Myocyte (in vitro differentiated cells): ENCODE results near the gene LAMTOR2. TPM values are rescaled to one million over a fixed set of nuclear protein-coding genes. Genes with fewer than 3 reads are reported as not detected.
"Not testable (repeated sequence)": the region's sequence is repeated elsewhere in the genome, so short reads cannot be mapped to it uniquely, and the experiment has no call there.

ENCODE experiments used
- DNase-seq: peaks from one replicate; pipeline ENCODE4 v3.0.0-alpha.2; 2012; ENCODE audit warnings: low read depth
- total RNA-seq: library from RNA; depleted of rRNA; stranded (reverse); fragments of >200 nt; gene quantifications from 2 replicates; pipeline ENCODE4 v1.2.3, GENCODE V29; 2014

LAMTOR2 gene
- total RNA-seq, 1 donor from 2014 or later = 51.4 TPM

DNA sequence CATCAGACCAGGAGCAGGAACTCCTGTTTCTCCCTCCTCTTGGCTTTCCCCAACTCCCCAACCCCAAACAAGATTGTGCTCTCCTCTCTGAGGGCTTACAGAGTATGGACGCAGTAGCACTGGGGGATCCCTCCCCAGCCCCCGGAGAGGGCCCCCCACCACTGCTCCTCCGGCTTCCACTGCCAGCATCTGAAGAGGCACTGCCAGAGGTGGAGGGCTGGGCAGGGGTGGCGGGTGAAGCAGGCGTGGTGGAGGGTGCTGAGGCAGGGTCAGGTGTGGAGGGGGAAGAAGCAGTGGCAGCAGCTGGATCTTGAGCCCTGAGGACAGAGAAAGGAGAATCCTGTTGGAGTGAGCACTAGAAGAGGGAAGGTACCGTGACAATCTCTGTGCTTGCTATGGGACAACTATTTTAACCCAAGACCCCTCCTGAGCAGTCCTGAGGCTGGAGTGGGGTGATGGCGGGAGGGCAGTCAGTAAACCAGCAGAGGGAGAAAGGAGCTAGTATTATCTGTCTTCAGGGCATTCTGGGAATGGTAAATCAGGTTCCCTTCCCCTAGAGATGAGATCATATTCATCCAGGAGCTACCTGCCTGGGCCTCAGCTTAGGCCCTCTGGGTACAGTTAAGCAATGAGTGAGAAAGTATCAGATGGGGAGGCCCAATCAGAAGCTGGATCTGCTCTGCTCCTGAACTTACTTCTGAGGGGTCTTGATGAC, 3.4 kb upstream of the LAMTOR2 start:
- no peak for DNase-seq

DNA sequence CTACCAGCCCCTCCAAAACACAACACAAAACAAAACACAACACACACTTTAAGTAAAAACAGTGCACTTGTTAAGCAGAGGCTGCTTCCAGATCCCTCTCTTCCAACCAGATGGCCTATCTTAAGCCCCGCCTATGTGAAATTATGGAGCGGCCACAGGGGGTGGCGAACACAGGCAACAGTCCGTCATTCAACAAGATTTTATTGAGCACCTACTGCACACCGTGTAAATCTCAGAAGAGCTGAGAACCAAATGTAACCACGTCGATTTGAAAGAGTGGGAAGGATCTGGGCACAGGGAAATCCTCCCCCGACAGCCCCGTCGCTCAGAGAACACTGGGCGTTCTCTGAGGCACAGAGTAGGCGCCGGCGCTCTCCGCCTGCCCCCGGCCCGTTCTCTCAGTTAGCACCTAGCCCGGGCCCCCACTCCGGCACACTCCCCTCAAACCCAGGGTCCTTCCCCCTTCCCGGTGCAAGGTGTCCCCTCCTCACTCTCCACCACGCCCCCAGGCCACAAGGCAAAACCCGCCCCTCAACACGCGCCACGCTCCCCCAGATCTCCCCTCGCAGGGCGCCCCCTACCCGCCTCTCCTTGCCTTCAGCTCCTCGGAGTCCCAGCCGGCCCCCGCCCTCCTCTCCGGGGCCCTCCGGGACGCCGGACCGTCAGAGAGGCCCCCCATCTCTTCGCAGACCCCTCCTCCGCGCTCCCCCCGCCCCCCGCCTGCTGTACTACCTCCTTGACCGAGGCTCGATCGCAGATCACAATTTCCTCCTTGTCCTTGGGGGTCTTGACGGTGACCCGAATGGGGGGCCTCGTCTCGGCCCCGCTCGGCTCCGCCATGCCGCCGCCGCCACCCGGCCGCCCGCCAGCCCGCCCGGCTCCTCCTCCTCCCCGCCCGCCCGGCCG, 1.5 kb upstream of the LAMTOR2 start:
- DNase-seq = peak; percentile 72

DNA sequence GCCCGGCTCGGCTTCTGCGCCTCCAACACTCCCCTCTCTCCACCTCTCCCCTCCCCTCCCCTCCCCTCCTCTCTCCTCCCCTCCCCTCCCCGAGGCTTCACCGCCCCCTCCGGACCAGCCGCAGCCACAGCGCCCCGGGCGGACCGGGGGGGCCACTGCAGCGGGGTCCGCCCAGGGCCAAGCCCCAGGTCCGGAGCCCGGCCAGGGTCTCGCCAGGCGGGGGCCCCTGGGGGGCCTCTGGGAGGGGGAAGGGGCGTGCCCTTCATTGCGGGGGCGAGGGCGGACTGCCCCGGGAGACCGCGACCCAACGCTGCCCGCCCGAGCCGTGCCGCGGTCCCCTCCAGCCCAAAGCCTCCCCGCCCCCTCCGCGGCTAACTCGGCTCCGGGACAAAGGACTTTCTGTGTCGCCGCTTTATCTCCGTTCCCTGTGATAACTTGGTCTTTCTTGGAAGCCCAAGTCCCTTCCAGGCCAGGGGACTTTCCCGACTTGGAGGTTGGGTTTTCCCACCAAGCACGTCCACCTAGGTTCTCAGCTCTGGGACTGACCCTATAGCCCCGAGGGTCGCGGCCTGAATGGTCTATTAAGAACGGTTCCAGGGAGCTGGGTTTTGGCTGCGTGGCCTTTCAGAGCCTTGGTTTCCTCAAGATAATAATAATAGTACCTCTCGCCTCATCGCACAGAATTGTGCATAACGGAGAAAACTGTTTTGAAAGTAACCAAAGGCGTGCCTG, 648 bp upstream of the LAMTOR2 start, which contains the start of gene UBQLN4:
TSS of gene UBQLN4 (minus strand) at position 31 of the 732 bp plus-strand sequence. CDS start 97 bp downstream, outside the sequence.
- DNase-seq = peak; percentile 88

DNA sequence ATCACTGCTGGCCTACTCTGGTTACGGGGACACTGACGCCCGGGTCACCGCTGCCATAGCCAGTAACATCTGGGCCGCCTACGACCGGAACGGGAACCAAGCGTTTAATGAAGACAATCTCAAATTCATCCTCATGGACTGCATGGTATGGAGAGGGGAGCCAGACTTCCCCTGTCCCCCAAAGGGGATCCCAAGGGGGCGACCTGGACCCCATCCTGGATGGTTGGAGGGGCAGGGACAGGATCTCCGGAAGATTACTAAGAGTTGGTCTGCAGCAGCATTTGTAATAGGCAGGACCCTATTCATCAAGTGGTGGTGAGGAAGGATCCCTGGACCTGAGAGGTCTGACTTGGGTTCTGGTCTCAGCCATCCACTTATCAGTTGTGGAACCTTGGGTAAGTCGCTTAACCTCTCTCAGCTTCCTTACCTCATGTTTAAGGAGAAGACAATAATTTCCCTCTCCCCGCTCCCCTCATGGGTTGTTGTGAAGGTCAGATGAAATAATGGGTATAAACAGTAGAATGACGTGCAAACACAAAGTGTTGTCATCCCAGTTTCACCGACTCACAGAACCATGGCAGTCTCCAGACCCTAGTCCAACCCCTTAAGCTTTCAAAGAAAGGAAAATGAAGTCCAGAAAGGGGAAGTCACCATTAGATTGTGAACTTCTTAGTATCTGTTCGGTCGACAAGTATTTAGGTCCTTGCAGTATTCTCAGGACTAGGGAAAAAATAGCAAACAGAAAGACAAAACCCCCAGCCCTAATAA, 883 bp downstream of the LAMTOR2 start:
- DNase-seq = no peak

DNA sequence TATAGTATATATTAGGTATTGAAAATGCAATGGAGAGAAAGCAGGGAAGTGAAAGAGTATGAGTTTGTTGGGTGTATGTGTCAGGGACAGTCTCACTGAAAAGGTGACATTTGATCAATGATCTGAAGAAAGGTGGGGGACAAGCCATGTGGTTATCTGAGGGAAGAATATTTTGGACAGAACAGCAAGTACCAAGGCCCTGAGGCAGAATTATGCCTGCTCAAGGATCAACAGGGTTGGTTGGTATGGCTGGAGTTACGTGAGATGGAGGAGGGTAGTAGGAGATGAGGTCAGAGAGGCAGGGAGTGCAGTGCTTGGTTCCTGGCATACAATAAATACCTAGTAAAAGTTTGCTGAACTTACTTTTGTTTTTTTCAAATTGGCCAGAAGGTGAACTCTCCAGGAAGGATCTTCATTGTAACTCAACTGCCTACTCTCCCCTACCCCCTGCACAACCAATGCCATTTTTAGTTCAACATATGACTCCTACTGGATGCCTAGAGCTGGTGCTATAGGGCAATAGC, 1.8 kb downstream of the LAMTOR2 start:
- no peak for DNase-seq

DNA sequence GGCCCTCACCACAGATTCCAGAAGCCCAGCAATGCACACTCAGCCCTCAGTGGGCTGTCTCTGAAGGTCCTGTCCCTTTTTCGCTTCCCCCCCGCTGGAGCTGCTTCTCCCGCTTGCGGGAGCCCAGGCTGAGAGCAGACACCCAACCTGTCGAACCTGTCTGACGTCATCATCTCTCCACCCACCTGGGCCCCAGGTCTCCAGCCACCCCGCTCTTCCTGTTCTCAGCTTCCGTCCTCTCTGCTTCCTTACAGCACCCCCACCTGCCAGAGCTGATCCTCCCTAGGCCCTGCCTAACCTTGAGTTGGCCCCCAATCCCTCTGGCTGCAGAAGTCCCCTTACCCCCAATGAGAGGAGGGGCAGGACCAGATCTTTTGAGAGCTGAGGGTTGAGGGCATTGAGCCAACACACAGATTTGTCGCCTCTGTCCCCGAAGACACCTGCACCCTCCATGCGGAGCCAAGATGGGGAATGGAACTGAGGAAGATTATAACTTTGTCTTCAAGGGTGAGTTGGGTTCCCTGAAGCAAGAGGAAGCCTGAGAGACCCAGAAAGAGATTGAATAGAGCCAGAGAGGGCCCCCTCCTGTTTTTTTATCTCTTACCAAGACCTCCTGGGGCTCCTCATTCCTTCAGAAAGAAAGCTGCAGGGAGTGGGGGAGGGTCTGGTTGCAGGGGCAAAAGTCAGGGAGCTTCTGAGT, 6.5 kb downstream of the LAMTOR2 start, which contains the start of gene RAB25:
TSS of gene RAB25 (plus strand) at position 224 of the 700 bp plus-strand sequence. CDS start at position 465, 241 bp downstream.
- no peak for DNase-seq

DNA sequence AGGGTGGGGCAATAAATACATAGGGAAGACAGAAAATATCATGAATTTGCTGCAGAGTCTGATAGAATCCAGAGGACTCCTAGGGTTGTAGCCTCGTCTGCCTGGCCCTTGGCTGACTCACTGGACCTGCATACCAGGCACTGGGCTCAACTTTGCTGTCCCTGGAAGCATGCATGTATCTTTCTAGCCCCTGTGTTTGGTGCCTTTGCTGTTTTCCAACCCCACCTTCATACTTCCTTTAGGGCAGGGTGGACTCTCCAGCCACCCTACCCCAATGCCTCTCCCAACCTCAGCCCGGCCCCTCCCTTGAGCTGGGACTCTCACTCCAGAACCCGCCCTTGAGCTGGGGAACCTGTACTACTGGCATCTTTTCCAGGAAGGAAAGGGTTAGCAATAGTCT, 7.6 kb downstream of the LAMTOR2 start:
- no peak for DNase-seq

DNA sequence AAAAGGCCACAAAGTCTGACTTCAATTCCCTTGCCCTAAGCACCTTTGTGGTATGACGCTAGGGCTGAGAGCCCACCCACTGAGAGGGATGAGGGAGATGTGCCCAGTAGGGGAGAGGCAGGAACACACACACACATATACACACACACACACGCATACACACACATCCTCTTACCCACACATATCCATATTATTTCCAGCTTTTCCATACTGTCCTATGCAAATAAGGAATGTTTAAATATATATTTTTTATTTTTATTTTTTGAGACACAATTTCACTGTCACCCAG, 9.4 kb downstream of the LAMTOR2 start:
- DNase-seq = no peak

DNA sequence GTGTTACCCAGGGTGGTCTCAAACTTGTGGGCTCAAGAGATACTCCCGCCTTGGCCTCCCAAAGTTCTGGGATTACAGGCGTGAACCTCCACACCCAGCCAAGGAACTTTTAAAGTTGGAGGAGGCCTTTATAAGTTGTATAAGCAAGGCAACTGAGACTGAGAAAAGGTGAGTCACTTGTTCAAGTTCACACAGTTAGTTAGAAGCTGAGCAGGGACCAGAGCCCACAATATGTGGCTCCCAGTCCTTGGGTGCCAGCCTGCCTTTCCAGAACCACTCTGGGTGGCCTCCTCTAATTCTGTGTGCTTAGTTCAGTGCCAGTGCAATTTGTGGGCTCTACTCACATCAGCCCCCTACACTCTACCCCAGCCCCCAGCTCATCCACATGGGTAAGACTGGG, 10.0 kb downstream of the LAMTOR2 start:
- no peak for DNase-seq

DNA sequence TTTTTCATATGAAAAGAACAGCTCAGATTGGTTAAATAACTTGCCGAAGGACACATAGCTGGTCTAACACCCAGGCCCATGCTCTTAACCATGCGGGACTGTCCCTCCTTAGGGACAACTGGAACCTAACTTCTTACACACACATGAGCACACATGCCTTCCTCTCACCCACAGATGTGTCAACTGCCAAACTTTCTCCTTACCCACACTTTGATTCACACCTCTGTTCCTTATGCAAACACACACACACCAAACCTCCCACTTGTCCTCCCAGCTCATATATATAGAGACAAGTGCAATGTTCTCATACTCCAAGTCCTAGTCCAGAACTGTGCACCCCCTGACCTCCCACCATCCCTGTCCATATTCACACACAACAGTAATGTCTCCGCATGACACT, 10.6 kb downstream of the LAMTOR2 start:
- DNase-seq = no peak

DNA sequence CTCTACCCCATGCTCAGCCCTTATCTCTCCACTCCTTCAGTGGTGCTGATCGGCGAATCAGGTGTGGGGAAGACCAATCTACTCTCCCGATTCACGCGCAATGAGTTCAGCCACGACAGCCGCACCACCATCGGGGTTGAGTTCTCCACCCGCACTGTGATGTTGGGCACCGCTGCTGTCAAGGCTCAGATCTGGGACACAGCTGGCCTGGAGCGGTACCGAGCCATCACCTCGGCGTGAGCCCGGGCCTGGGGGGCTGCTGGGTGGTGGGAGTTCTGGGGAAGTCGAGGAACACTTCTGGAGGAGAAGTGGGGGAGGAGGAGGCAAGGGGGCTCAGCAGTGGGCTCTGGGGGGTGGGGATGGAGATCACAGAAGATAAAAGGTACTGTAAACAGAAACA, 11.3 kb downstream of the LAMTOR2 start:
- DNase-seq = no peak

DNA sequence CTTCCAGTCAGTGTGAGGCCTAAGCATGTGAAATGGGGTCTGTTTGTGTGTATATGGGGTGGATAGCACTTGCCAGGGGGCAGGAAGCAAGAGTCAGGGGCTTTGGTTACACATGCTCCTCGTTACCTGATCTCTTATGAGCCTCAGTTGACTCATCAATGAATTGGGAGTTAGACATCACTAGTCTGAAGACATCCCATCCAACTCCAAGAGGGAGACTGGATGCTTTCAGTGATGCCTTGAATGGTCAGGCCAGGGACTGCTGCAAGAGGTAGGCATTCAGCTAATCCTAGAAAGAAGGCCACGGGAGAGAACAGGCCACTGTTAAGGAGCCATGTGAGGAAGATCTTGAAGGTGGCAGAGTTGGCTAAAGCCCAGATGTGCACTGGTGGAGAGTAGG, 12.7 kb downstream of the LAMTOR2 start:
- no peak for DNase-seq

DNA sequence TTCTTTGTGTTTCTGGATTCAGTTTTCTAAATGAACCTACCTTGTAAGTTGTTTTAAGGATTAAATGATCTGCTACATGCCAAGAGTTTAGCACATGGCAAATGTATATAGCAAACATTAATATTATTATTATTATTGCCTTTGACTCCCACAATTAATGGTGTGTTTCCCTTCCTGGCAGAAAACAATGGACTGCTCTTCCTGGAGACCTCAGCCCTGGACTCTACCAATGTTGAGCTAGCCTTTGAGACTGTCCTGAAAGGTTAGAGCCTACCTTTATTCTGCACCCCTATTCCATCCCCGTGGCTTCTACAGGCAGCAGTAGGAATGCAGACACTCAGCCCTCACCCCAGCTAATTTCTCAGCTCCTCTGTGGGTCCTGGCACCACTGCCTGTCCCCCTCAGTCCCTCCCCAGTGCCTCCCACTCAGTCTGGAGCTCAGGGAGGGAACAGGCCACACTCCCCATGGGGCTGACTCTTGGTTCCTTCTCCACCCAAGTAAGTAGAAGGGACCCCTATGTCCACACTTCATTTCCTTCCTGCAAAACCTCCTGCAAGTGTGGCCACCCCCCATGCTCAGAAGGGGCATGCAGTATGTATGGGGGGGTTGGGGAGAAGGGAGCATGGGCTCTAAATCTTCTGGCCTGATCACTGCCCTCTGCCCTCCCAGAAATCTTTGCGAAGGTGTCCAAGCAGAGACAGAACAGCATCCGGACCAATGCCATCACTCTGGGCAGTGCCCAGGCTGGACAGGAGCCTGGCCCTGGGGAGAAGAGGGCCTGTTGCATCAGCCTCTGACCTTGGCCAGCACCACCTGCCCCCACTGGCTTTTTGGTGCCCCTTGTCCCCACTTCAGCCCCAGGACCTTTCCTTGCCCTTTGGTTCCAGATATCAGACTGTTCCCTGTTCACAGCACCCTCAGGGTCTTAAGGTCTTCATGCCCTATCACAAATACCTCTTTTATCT, 15.2 kb downstream of the LAMTOR2 start:
- no peak for DNase-seq

DNA sequence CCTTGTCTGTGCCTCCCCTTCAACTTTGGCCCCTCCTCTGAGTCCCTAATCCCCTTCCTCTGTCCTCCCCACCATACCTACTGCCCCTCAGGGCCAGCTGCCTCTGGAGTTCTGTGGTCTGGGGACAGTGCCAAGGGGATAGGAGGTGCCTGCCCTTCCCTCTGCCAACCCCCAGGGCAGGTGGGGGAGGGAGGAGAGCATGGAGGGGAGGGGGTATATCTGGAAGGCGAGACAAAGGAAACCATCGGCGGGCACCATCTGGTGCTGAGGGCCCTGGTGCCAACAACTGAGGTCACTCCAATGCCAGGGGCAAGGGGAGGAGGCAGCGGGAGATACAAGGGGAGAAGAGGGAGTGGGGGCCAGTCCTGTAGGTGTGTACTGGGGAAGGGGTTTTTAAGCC, 16.0 kb downstream of the LAMTOR2 start:
- DNase-seq = peak; percentile 57

DNA sequence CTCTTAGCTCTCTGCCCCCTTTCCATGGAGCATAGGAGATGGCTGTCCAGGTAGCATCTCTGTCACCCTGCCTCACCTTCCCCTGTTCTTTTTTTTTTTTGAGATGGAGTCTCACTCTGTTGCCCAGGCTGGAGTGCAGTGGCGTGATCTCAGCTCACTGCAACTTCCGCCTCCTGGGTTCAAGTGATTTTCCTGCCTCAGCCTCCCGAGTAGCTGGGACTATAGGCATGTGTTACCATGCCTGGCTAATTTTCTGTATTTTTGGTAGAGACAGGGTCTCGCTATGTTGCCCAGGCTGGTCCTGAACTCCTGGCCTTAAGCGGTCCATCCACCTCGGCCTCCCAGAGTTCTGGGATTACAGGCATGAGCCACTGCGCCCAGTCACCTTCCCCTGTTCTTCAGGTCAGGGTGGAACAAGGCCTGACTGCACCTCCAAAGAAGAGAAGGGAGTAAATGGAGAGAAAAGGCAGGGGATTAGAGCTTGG, 16.8 kb downstream of the LAMTOR2 start:
- not testable (repeated sequence) for DNase-seq

DNA sequence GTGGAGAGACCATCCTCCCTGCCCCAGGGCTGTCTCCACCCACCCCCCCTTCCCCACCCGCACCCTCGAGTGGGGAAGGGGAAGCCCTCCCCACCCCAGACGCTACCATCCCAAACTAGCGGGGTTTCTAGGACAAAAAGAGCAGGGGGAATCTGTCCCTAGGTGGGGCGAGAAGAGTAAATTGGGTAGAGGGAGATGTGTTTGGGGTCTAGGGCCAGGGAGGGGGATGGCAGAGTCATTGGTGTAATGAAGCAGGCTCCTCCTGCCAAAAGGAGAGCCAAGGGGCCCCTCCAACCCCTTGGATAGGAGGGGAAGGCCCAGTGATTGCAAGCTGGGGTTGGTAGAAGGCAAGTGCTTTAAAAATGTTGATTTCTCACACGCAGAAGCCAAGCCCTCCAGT, 17.7 kb downstream of the LAMTOR2 start:
- DNase-seq = no peak

DNA sequence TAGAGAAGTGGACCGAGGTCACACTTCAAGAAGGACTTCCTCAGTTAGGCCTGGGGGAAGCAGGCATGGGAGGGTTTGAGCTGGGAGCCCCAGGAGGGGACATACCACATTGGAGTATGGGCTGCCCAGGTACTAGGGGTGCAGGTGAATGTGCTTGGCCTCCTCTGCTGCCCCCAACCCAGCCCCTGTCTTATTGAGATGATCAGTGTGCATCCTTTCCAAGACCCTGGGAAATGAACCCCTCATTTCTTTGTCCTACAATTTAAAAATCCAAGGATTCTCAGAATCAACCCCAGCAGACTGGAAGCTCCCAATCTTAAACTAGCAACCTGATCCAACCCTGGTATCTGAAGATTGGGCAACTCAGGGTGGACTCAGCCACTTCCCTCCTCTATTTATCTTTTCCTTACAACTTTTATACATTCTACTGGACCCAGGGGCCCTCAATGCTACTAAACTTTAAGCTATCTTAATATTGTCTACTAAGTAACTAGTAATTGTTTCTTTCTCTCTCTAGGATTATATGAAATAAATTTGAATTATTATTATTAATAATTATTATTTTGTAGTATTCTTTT, 18.6 kb downstream of the LAMTOR2 start:
- DNase-seq = no peak

DNA sequence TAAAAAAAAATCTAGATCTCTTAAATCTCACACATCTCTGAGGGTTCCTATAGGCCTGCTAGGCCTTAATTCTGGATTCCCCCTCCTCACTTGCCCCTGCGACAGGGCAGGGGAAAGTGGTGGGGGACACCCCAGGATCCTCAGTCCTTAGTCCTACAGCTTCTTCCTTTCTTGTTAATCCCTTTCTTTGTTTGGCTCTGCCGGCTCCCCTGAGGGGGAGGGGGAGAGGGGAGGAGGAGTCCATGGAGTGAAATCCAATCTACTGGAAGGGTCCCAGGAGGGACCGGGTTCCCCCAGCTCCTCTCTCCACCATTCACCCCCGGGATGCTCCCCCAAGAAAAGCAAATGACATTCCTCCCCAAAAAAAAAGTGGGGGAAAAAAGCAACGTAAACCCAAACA, 19.2 kb downstream of the LAMTOR2 start:
- no peak for DNase-seq
